Upper lobe of left lung (tissue), 4 donors: Measurements from ENCODE around the gene MICAL2.

Source experiments
- CTCF ChIP-seq, 6 experiments: fragments of 450-650 bp in 4 of 6; fragments of 200-600 bp in 2 of 6; sonication (generic) in 2 of 6; IDR thresholded peaks; one replicate each; pipeline ENCODE4 v1.5.1; 2016 to 2019; ENCODE audit warnings: antibody characterized with exemption in 6 of 6
- POLR2A ChIP-seq, 4 donors: fragments of 450-650 bp; IDR thresholded peaks; one replicate each; pipeline ENCODE4 v1.5.1; 2016 to 2017; ENCODE audit warnings: antibody characterized with exemption in 4 of 4, mild to moderate bottlenecking in 2 of 4
- POLR2AphosphoS5 ChIP-seq, 2 donors: sonication (generic); formaldehyde crosslinking; IDR thresholded peaks; one replicate each; pipeline ENCODE4 v1.5.1; 2017; ENCODE audit warnings: antibody characterized with exemption in 2 of 2

DNA sequence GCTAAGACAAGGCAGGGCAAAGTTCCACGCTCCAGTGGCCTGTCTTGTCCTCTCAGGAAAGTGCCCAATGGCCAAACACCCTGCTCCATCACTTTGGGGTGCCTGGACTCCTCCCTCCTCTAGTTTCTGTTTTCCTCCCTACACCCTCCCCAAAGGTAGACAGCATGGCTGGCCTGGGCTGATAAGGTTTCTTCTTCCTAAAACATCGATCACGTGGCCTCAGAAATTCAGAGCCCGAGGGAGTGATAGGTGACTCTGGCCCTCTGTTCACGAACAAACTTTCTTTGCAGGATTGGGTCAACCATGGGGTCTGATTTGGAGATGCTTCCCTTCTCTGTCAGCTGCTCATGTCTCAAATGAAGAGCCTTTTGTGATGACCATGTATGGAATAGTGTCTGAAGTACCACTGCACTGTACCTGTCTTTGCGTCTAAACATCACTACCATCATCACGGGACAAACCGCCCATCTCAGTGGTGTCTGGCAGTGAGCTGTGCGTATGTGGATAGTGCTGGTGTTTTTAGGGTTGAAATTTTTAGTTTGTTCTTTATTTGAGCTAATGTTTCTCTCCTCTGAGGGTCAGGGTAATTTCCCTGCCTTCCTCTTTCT is 6.1 kb downstream of the MICAL2 start:
- TF ChIP-seq CTCF (IDR thresholded peaks at IDR 0.05) (no peak), POLR2AphosphoS5 (IDR thresholded peaks at IDR 0.05) (no peak), POLR2A (IDR thresholded peaks at IDR 0.05) (no peak)
